ENCODE results near the gene CIT.

CIT gene

GRCh38 chr12:119681728-119682638 lies 195.1 kb downstream of the CIT start:
- no peak overlapping the region for H3K27ac ChIP-seq
- DNase-seq (ENCODE audit: low read depth, low spot score), result no peak

- DNase-seq (ENCODE audit: low read depth, low spot score), result no peak
- H3K27ac ChIP-seq, result no peak overlapping the region
These were observed 196.0 kb downstream of the CIT start for GRCh38 chr12:119681111-119681510.

GRCh38 chr12:119679490-119679889 lies 197.6 kb downstream of the CIT start:
- H3K27ac ChIP-seq, result no peak overlapping the region
- no peak for DNase-seq (ENCODE audit: low read depth, low spot score)

GRCh38 chr12:119679081-119679480 lies 198.0 kb downstream of the CIT start:
- DNase-seq (ENCODE audit: low read depth, low spot score), result no peak
- no peak overlapping the region for H3K27ac ChIP-seq

- DNase-seq (ENCODE audit: low read depth, low spot score), result no peak
- no peak overlapping the region for H3K27ac ChIP-seq
These were observed 198.7 kb downstream of the CIT start for GRCh38 chr12:119678459-119678858.

- no peak overlapping the region for H3K27ac ChIP-seq
These were observed 200.5 kb downstream of the CIT start for GRCh38 chr12:119676573-119676972.

GRCh38 chr12:119676022-119676421 lies 201.1 kb downstream of the CIT start:
- DNase-seq (ENCODE audit: low read depth, low spot score), result no peak
- H3K27ac ChIP-seq, result no peak overlapping the region

More at GRCh38 chr12:119676573-119676972, 200.5 kb downstream of the CIT start:
- no peak for DNase-seq (ENCODE audit: low read depth, low spot score)

- no peak for DNase-seq (ENCODE audit: low read depth, low spot score)
- peak overlapping the region; percentile 38 for H3K27ac ChIP-seq
These were observed 202.6 kb downstream of the CIT start for GRCh38 chr12:119674560-119674959.

GRCh38 chr12:119673634-119674033 lies 203.5 kb downstream of the CIT start:
- H3K27ac ChIP-seq, result peak overlapping the region; percentile 38
- DNase-seq (ENCODE audit: low read depth, low spot score), result no peak

GRCh38 chr12:119672194-119672593 lies 204.9 kb downstream of the CIT start:
- no peak overlapping the region for H3K27ac ChIP-seq
- no peak for DNase-seq (ENCODE audit: low read depth, low spot score)

GRCh38 chr12:119671070-119671469 lies 206.1 kb downstream of the CIT start:
- no peak for DNase-seq (ENCODE audit: low read depth, low spot score)
- no peak overlapping the region for H3K27ac ChIP-seq

DNA sequence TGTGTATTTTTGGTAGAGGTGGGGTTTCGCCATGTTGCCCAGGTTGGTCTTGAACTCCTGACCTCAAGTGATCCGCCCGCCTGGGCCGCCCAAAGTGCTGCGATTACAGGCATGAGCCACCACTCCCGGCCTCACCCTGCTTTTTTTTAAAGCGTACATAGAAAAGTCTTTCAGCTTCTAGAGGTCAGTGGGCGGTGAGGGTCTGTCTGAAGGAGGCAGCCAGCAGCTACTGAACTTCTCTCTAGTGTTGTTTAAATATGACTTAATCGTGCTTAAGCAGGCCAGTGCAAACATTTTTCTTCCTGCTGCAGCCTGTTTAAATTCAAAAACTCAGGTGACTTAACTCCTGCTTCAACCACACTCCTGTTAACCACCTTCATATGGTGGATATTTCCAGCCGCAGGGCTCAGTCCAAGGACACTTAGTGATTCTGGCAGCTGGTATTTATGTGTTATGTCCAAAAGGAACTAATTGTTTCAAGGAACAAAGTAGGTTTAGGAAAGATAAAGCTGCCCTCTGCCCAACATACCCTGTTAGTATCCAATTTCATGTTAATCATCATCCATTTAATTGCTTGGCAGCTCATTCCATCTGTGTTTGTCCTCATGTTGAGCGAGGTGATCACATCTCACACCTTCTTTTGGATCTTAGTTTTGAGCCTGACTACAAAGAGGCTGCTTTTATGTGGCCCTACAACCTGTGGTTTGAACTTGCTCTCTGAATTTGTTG lies 207.2 kb downstream of the CIT start:
- DNase-seq (ENCODE audit: low read depth, low spot score), result peak; percentile 59
- H3K27ac ChIP-seq, result peak overlapping the region; percentile 99

DNA sequence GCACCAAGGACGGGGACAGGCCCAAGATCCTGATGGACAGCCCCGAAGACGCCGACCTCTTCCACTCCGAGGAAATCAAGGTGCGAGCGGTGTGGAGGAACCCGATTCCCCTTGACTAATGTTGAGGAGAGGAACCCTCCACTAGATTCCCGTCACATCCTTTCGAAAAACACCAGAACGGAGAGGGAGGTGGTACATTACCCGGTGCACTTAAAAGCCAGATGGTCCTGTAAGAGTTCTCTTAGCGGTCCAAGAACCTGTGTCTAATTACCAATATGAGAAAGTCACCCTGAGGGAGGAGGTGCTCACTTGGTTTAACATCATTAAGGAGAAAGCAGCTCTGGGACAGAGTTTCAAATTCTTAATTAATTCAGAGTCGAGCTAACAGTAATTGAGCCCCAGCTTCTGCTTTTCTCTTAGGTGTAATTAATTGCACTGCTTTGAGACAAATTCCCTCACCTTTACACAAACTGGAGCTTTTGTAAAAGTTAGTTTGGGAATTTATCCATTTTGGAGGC lies 208.7 kb downstream of the CIT start:
- DNase-seq (ENCODE audit: low read depth, low spot score), result no peak
- H3K27ac ChIP-seq, result peak overlapping the region; percentile 99

DNA sequence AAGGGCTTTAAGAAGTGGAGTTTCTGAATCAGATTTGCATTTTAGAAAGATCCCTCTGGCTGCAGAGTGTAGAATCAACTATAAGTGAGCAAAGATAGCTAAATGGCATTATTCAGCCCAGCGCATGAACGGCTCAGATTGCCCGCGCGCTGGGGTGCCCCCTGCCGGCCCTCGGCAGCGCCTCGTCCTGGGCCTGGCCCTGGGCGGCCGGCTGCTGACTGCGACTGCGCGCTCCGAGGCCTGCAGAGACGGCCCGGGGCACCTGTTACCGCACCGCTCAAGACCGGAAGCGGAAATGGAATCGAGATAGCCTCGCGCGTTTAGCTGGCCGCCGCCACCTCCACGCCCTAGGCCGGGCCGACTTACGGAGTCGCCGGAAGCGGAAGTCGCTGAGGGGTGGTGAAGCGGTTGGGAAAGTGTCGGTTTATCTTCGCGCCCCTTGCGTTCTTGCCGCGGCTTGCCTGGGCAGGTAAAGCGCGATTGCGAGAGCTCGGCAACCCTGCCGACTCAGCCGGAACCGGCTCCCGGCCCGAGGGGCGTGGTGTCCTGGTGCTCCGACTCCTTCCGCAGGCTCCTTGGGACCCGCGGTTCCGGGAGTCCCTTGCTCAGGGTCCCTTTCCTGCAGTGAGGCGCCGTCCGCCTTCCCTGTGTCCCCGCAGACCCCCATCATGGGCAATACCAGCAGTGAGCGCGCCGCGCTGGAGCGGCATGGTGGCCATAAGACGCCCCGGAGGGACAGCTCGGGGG lies 209.4 kb downstream of the CIT start, which contains the start of gene PRKAB1:
TSS of gene PRKAB1 (plus strand) at position 557 of the 747 bp plus-strand sequence. CDS start at position 669, 112 bp downstream.
- peak within 1 kb of the TSS; percentile 99 for H3K27ac ChIP-seq
- DNase-seq (ENCODE audit: low read depth, low spot score), result peak; percentile 98

DNA sequence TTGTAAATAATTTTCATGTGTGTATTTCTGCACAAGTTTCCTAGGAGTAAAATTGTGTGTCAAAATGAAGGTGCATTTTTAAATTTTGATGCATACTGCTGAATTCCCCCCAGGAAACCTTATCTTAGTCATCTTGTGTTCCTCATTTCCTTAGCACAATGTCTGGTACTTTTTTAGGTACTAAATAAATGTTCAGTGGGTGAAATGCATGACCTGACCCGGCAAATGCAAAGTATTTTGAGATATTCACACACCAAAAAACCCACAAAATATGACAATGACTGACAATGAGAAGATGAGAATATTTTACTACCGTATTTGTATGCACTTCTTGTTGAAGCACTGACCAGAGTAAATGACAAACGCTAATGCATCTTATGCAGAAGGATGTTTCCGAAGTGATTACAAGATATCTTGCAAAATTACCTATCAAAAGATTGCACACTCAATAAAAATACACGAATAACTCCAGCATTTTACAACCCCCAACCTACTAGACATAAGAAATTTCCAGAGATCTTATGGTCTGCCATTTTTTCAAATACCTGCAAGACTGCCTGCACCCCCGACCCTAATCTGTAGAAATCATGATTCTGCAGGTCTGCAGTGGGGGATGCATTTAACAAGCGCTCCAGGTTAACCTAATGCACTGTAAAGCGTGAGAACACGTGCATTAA lies 210.1 kb downstream of the CIT start:
- DNase-seq (ENCODE audit: low read depth, low spot score), result no peak
- H3K27ac ChIP-seq, result no peak overlapping the region

DNA sequence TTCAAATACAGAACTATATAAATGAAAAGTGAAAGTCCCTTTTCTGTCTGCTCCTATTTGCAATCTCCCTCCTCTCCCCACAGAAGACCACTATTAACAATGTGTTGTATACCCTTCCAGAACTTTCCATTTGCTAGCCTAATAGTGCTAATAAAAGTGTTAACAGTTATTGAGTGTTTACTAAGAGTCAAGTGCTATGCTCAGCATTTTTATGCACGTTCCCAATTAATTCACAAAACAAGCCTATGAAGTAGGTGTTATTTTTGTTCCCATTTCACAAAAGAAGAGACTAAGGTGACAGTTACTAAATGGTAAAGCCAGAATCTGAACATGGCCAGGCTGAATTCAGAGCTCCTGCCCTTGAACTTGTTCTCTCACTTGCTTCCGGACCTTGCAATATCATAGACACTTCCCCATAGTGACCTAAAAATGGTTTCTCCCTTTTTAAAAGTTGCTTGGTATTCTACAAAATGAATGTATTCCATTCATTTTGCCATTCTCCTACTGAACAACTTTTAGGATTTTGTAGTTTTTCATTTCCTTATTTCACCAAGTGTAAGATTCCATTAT lies 210.8 kb downstream of the CIT start:
- no peak overlapping the region for H3K27ac ChIP-seq
- DNase-seq (ENCODE audit: low read depth, low spot score), result no peak

DNA sequence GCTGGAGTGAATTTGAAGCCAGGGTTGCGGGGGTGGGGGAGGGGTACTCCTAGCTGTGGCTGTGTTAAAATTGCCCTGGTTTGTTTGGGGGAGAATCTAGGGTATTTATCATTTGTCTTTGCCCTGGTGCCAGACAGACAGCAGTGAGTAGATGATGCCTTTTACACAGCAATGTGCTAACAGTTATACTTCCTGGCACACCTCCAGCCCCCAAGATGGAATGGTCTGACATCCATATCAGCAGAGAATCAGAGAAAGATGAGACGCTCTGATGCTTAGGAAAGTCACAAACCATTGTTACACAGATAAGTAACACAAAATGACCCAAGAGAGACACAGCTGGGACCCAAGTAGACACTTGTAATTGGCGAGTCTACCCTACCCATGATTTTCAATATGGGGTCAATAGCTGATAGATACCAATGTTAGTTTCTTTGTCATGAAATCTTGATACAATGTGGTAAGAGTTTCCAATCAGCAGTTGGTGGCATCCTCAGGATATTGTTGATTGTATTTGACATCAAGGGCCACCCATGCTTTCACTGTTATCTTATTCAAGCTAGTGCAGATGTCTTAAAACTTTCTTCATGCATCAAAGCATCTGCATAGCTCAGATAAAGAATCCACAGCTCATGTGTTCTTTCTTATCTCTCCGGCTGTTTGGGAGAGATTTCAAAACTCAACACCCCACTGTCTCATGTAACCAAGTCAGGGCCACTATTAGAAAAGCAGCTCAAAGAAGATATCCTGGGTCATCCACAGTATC lies 211.8 kb downstream of the CIT start:
- no peak for DNase-seq (ENCODE audit: low read depth, low spot score)
- no peak overlapping the region for H3K27ac ChIP-seq

- no peak for DNase-seq (ENCODE audit: low read depth, low spot score)
These were observed 212.5 kb downstream of the CIT start for GRCh38 chr12:119664642-119665041.

DNA sequence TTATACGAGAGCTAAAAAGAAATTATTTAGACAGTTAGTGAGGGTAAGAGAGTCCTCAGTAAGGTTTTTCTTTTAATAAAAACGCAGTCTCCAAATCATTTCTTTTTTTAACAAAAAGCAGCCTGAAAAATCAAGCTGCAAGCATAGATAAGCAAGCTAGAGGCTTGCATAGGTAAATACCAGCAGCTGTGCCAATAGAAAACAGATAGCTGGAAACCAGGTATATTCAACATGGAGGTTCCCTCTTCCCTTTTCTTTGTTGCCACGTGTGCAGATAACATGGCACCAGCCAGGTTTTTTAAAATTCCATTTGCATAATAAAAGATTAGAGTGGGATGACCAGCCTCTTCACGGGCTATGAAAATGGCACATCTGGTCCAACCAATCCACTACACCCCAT lies 215.2 kb downstream of the CIT start:
- no peak for DNase-seq (ENCODE audit: low read depth, low spot score)
- H3K27ac ChIP-seq, result no peak overlapping the region

More at GRCh38 chr12:119664642-119665041, 212.5 kb downstream of the CIT start:
- H3K27ac ChIP-seq, result no peak overlapping the region

All from epithelial cell of prostate (primary cell).